PC-9 (cell line): ENCODE measurements around the gene NAV3. TPM values are rescaled to one million over a fixed set of nuclear protein-coding genes. Genes with fewer than 3 reads are reported as not detected.

Experiments used
- BruUV-seq: library from RNA; stranded (reverse); fragments of 400-500 nt; replicated peaks from 2 replicates; lab custom pipeline; 2021; lab: Mats Ljungman, UMichigan
- CTCF ChIA-PET: fragments of 300-600 bp; sonication (Branson Sonifier 250); formaldehyde crosslinking; loops from one replicate; lab custom pipeline; 2022; ENCODE audit warnings: antibody characterized with exemption; lab: Charles Lee
- POLR2A ChIA-PET: fragments of 300-600 bp; sonication (Branson Sonifier 250); formaldehyde crosslinking; loops from one replicate; lab custom pipeline; 2022; ENCODE audit warnings: antibody characterized with exemption; ENCODE audit not compliant: unreplicated experiment; lab: Charles Lee
- DNase-seq, 2 experiments: peaks; one replicate each; pipeline versions ENCODE4 v3.0.0 to v3.0.0-alpha.2; 2015 to 2022; ENCODE audit warnings: mixed read lengths in 1 of 2
- H2AFZ ChIP-seq: fragments of 200-600 bp; sonication (generic); 2 replicates; pipeline ENCODE4 v1.8.1; 2017; ENCODE audit warnings: antibody characterized with exemption
- H3F3A ChIP-seq: fragments of 200-600 bp; sonication (generic); 2 replicates; pipeline ENCODE4 v1.8.1; 2017; ENCODE audit warnings: antibody characterized with exemption, mild to moderate bottlenecking, low read depth; ENCODE audit not compliant: insufficient read depth
- H3K27ac ChIP-seq: fragments of 200-600 bp; sonication (generic); 2 replicates; pipeline ENCODE4 v1.6.1; 2016; ENCODE audit warnings: mixed run types
- H3K27me3 ChIP-seq: fragments of 200-600 bp; sonication (generic); 2 replicates; pipeline ENCODE4 v1.6.1; 2016; ENCODE audit warnings: low read depth, mixed run types; ENCODE audit not compliant: insufficient read depth
- H3K36me3 ChIP-seq: fragments of 200-600 bp; sonication (generic); 2 replicates; pipeline ENCODE4 v1.6.1; 2016; ENCODE audit warnings: low read depth, mixed run types
- H3K4me1 ChIP-seq: fragments of 200-600 bp; sonication (generic); replicated peaks from 2 replicates; pipeline ENCODE4 v1.6.1; 2016; ENCODE audit warnings: mixed run types; ENCODE audit not compliant: insufficient read depth
- H3K4me2 ChIP-seq: fragments of 200-600 bp; sonication (generic); 2 replicates; pipeline ENCODE4 v1.6.1; 2017; ENCODE audit warnings: mixed run types
- H3K4me3 ChIP-seq: fragments of 200-600 bp; sonication (generic); 2 replicates; pipeline ENCODE4 v1.6.1; 2016; ENCODE audit warnings: mixed run types
- H3K79me2 ChIP-seq: fragments of 200-600 bp; sonication (generic); 2 replicates; pipeline ENCODE4 v1.6.1; 2017; ENCODE audit warnings: low read depth, mixed run types
- H3K9me2 ChIP-seq: fragments of 200-600 bp; sonication (generic); 2 replicates; pipeline ENCODE4 v1.8.1; 2017; ENCODE audit warnings: mild to moderate bottlenecking; ENCODE audit not compliant: insufficient read depth
- H3K9me3 ChIP-seq: fragments of 200-600 bp; sonication (generic); 2 replicates; pipeline ENCODE4 v1.8.1; 2016; ENCODE audit warnings: low read depth; ENCODE audit not compliant: insufficient read depth
- H4K20me1 ChIP-seq: fragments of 200-600 bp; sonication (generic); 2 replicates; pipeline ENCODE4 v1.8.1; 2017; ENCODE audit not compliant: insufficient read depth
- CTCF ChIP-seq: fragments of 200-600 bp; sonication (generic); conservative IDR thresholded peaks from 2 replicates; pipeline ENCODE4 v1.6.1; 2017; ENCODE audit warnings: mixed run types, antibody characterized with exemption, mild to moderate bottlenecking, moderate library complexity
- EZH2 ChIP-seq: fragments of 200-600 bp; sonication (generic); IDR thresholded peaks from 2 replicates; pipeline ENCODE4 v1.8.0; 2017; ENCODE audit warnings: antibody characterized with exemption, low read depth
- intact Hi-C: fragments of 100-400 bp; cut with micrococcal nuclease; formaldehyde crosslinking; loops from one replicate; pipeline ENCODE4 v1.10.0; 2022; ENCODE audit not compliant: unreplicated experiment
- total RNA-seq: library from RNA; stranded (reverse); gene quantifications from 2 replicates; pipeline ENCODE4 v1.2.3, GENCODE V29; 2021

The NAV3 gene
- total RNA-seq, 1 experiment from 2014 or later, result 13.6 TPM

- H3K36me3 ChIP-seq, result no peaks in the 10 kb centered on the region
Measured at GRCh38 chr12:77947330-77947729, 116.6 kb downstream of the NAV3 start.

GRCh38 chr12:77947746-77948145 is 117.1 kb downstream of the NAV3 start:
- no peak overlapping the region for H3K4me3 ChIP-seq
- ChIA-PET CTCF (no interaction called here), POLR2A (no interaction called here)
- no peaks in the 10 kb centered on the region for H3K9me2 ChIP-seq
- peaks cover 9% of the 10 kb centered on the region; the same call in 1 of the 2 replicates for H3K9me3 ChIP-seq
- no TSS peak for BruUV-seq
- H3K36me3 ChIP-seq, result no peaks in the 10 kb centered on the region
- no peak overlapping the region for H3K27ac ChIP-seq
- no peaks in the 10 kb centered on the region for H4K20me1 ChIP-seq
- no peak for DNase-seq
- intact Hi-C loops, result no loop called here
- H3K27me3 ChIP-seq, result no peaks in the 10 kb centered on the region
- H3K79me2 ChIP-seq, result no peaks in the 10 kb centered on the region
- H3K4me2 ChIP-seq, result no peak overlapping the region
- 0 out of 2 replicates have a peak, but pooled peaks cover 13% of the 10 kb centered on the region for H3K4me1 ChIP-seq
- no peak for TF ChIP-seq CTCF
- TF ChIP-seq EZH2, result no peak
- H3F3A ChIP-seq, result no peaks in the 10 kb centered on the region
- no peak overlapping the region for H2AFZ ChIP-seq

More at GRCh38 chr12:77947330-77947729, 116.6 kb downstream of the NAV3 start:
- ChIA-PET POLR2A (no interaction called here), CTCF (no interaction called here)
- no peaks in the 10 kb centered on the region for H3F3A ChIP-seq
- H2AFZ ChIP-seq, result no peak overlapping the region
- H3K4me3 ChIP-seq, result no peak overlapping the region
- peaks cover 12% of the 10 kb centered on the region for H3K9me3 ChIP-seq
- H4K20me1 ChIP-seq, result no peaks in the 10 kb centered on the region
- no peak overlapping the region for H3K4me2 ChIP-seq
- BruUV-seq, result no TSS peak
- H3K9me2 ChIP-seq, result no peaks in the 10 kb centered on the region
- H3K27ac ChIP-seq, result no peak overlapping the region
- no peak for DNase-seq
- 0 out of 2 replicates have a peak, but pooled peaks cover 13% of the 10 kb centered on the region for H3K4me1 ChIP-seq
- no peak for TF ChIP-seq EZH2
- TF ChIP-seq CTCF, result no peak
- intact Hi-C loops, result no loop called here
- H3K27me3 ChIP-seq, result no peaks in the 10 kb centered on the region
- no peaks in the 10 kb centered on the region for H3K79me2 ChIP-seq

- Histone ChIP-seq H3K4me2 (no peak overlapping the region), H4K20me1 (no peaks in the 10 kb centered on the region), H3F3A (no peaks in the 10 kb centered on the region), H3K4me1 (0 out of 2 replicates have a peak, but pooled peaks cover 13% of the 10 kb centered on the region), H3K4me3 (no peak overlapping the region), H3K9me3 (no peaks in the 10 kb centered on the region; the same call in 1 of the 2 replicates), H3K27ac (no peak overlapping the region), H2AFZ (no peak overlapping the region), H3K9me2 (no peaks in the 10 kb centered on the region), H3K36me3 (no peaks in the 10 kb centered on the region), H3K27me3 (no peaks in the 10 kb centered on the region), H3K79me2 (no peaks in the 10 kb centered on the region)
- no TSS peak for BruUV-seq
- ChIA-PET POLR2A (no interaction called here), CTCF (no interaction called here)
- TF ChIP-seq EZH2 (no peak), CTCF (no peak)
- intact Hi-C loops, result no loop called here
- no peak for DNase-seq
Measured at GRCh38 chr12:77949943-77950342, 119.2 kb downstream of the NAV3 start.
